GM19035 (cell line): ENCODE data around the gene CUX1.
"Not testable (repeated sequence)": the region's sequence is repeated elsewhere in the genome, so short reads cannot be mapped to it uniquely, and the experiment has no call there.

Source experiments
- ATAC-seq: cut with Tn5 transposase; IDR thresholded peaks from one replicate; pipeline ENCODE4 v1.9.1; 2021; ENCODE audit not compliant: unreplicated experiment

CUX1 gene

DNA sequence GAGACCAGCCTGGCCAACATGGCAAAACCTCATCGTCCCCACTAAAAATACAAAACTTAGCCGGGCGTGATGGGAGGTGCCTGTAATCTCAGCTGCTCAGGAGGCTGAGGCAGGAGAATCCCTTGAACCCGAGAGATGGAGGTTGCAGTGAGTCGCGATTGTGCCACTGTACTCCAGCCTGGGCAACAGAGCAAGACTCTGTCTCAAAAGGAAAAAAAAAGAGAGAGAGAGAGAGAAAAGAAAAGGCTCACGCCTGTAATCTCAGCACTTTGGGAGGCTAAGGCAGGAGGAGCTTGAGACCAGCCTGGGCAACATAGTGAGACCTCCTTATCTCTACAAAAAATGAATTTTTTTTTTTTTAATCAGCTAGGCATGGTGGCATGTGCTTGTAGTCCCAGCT is 157.6 kb downstream of the CUX1 start:
- ATAC-seq, result no peak

DNA sequence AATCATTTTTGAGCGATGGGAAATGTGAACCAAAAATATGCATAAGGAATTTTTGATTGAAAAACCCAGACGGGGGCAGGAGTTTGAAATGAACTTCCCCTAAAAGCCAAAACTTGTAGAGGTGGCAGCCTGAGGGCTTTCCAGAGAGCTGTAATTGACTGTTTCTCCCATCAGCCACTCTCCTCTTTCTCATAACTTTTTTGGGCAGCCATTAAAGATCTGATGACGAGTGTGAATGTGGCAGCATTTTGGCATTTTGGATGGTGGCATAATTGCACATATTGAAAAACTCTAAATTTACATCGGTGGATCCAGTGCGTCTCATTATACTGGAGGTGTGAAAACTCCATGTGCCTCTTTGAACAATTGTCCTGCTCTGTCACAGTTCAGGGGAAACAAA is 159.0 kb downstream of the CUX1 start:
- no peak for ATAC-seq

DNA sequence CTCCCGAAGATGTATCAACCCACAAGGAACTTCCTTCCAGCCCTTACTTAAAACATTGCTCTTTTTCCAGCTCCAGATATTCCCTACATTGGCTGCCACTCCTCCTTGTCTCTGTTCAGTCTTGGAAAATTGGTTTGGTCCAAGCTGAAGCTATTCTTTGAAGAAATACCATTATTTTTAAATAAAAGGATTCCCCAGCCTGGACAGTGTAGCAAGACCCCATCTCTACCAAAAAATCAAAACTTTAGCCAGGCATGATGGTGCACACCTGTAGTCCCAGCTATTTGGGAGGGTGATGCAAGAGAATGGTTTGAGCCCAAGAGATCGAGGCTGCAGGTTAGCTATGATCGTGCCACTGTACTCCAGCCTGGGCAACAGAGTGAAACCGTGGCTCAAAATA is 159.8 kb downstream of the CUX1 start:
- ATAC-seq, result no peak

DNA sequence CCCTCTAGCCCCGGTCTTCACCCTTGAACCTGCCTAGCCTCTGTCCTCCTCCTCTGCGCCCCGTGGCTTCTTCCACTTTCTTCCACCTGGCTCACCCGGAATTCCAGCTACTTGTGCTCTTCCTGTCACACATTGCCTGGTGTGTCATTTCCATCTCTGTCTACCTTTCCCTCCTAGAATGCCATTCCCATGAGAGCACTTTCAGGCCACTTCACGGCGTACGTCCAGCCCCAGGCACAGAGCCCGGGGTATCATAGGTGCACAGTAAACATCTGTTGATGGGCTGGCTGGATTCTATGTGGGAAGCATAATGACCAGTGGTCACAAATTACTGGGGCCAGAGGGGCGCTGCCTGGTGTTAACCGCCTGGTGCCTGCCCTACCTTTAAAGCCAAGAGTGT is 161.3 kb downstream of the CUX1 start:
- no peak for ATAC-seq

DNA sequence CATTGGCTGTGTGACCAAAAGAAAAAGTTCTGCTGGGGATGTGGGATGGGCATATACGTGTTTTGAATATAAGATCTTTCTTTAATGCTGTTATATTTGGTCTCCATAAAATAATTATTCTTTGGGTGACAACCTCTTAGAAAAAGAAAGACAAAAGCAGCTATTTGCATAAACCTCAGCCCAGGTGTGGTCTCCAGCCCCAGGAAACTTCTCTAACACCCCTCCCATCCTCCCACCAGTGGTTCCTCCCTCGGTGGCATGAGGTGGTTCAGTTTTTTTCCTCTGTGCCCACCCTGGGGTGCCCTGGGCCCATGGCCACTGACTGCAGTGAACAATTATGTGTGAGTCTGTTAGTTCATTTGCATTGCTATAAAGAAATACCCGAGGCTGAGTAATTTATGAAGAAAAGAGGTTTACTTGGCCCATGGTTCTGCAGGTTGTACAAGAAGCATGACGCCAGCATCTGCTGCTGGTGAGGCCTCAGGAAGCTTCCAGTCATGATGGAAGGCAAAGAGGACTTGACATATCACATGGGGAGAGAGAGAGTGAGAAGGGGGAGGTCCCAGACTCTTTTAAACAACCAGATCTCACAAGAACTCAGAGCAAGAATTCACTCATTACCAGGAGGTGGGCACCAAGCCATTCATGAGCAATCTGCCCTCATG is 165.9 kb downstream of the CUX1 start:
- ATAC-seq, result no peak

DNA sequence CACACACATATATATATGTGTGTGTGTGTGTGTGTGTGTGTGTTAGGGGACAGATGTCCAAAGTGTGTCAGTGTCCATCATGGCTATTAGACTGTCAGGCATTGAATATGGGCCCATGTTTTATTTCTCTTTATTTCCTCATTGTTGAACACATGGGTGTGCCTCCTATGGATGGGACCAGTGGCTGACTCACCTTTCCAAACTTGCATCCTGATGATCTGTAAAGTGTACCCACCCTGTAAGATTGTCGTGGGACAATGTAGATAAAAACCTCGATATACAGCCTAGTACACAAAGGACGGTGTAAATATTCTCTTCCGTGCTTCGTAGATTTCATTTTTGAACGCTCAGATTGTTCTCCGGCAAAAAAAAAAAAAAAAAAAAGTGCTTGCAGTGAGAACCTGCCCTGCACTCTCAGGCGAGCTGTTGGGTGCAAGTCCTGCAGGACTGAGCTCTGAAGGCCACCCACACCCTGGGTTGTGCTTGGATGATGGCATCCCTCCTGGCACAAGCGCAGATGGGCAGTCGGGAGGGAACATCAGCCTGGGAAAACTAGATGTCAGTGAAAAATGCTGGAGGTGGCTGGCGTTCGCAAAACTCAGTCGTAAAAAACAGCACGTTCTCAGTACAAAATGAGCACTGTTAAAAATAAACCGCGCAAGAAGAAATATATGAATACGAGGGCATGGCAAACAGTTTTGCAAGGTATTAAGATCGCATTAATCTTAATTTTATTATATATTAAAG is 166.9 kb downstream of the CUX1 start:
- no peak for ATAC-seq

DNA sequence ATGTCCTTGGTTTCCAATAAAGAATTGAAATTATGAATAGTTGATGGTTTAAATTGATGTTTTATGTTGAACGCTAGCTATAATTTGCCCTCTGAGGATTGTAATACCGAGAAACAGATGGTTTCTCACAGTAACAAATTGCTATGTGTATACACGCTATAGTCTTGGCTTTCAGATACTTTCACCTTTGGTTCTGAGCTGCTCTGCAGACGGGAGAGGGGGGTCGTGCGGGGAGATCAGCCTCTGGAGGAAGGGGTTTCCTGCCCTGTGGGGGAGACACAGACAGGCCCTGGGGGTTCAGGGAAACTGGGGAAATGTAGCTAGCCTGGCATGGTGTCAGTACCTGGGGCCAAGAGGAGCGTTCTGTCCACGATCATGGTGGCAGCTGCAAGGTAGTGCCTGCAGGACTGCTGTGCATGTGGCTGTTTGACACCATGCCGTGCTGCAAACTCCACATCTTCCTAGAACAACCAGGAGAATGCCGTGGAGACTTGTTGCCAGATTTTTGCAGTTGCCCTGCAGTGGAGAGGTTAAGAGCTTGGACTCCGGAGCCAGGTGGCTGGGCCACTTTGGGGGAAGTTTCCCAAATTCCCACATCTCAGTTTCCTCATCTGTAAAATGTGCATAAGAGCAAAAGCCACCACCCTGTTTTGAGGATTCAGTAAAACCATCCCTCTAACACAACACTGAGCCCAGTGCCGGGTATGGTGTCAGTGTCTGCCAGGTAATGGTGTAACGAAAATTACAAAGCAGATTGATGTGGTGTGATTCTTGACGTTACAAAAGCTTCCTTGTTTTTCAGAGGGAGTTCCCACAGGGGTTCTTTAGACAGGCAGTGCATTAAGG is 167.9 kb downstream of the CUX1 start:
- ATAC-seq, result no peak

DNA sequence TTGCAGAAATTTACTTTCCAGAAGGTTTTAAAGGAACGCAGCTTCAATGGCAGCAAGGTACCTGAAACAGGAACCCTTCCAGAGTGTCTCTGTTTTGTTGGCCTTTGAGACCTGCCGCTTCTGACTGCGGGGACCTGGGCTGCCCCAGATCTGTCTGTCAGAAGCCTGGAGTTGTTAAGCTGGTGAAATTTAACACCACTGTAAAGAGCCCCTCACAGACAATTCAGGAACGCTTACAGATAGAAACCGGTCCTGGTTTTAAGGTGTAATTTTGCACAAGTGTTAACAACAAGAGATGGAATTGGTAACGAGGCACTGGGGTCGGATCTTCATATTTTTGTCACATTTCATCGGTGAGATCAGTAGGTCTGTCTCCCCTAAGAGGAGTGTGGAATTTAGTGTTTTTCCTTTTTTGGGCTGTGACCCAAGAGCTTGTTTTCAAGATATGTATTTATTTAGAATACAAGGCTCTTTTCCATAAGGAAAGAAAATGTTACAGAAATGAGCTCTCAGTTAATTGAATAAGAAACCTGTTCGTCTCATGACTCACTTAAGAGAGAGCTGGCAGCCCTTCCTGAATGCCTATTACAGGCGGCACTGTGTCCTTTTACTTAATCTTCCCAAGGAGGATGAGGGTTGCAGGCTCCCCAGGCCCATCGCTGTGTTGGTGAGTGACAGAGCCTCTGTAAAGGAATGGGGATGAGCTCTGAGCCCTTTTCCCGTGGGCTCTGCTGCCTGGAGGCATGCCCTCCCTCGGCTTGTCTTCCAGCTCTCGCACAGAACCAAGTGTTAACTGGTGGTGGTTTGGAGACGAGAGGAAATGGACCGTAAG is 168.7 kb downstream of the CUX1 start:
- ATAC-seq, result no peak

DNA sequence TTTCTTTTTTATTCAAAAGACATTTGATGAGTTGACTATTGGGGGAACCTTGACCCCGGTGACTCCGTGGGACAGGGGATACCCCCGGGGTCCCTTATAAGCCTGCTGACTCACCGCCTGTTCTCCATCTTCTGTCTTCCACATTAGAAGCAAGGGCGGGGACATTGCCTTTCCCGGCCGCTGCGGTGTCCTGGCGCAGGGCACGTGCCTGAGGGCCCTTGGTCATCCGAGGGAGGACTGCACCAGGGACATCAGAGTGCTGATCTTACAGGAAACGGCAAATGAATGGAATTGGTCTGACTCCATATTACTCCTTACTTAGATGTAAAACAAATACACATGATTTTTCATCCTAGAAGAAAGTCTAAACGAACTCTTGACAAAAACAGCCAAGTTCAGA is 170.1 kb downstream of the CUX1 start:
- no peak for ATAC-seq

DNA sequence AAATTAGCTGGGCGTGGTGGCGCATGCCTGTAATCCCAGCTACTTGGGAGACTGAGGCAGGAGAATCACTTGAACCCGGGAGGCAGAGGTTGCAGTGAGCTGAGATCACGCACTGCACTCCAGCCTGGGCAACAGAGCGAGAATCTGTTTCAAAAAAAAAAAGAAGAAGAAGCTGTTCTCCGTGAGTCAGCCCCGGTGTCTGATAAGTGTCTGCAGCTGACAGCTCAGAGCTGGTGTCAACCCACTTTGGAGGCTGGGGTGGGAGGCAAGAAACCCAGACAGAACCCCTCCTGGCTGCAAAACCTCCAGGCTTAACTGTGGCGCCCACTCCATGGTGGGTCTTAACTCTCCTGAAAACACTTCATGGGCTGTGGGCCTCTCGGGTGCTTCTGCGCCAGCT is 170.6 kb downstream of the CUX1 start:
- not testable (repeated sequence) for ATAC-seq

DNA sequence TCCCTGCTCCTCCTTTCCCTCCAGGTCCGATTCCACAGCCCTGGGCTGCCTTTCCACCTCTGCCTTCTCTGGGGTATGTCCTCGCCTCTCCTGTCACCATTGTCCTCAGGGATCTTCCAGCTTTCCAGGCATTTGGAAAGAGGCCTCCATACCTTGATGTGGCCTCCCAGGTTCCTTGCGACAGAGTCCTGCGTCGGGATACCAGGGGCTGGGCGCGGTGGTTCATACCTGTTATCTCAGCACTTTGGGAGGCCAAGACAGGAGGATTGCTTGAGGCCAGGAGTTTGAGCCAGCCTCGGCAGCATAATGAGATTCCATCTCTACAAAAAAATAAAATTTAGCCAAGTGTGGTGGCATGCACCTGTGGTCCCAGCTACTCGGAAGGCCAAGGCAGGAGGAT is 171.1 kb downstream of the CUX1 start:
- no peak for ATAC-seq

DNA sequence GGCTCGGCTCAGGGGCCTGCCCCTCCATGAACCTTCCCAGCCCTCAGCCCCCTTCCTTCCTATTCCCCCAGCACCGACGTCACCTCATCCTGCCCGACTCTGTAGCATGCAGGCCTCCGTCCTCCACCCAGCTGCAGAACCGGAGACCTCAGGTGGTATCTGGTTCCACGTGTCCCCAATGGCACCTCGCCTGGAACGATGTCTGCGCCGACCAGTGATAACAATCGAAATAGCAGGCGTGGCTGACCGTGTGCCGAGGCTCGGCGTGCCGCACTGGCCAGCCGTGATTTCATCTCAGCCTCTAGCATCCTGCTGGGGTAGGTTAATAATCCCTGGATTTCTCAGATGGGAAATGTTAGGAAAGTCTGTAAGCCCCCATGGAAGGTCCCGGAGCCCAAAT is 171.7 kb downstream of the CUX1 start:
- ATAC-seq, result no peak

DNA sequence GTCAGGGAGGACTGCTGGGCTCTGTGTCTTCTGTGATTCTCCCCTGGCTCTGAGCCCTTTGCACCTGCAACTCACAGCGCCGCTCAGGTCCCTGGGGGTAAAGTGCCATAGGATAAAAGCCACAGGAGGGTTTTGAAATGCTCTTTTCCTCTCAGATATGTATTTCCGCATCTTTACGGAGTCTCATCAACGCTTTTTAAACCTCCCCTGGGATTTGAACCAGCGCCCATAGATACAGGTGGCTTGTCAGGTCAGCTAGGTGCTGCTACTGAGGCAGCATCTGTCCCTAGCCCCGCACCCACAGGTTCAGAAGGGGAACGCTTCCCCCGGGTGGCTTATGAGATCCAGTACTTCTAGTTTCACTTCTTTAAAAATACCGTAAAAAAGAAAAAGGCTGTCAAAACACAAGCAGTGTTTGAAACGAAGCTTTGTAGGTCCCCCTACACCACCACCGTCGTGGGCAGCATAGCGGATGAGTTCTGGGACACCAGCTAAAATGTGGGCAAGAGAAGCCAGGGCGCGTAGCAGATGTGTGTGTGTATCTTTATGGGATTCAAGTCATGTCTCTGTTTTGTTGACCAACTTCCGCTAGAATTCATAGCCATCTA is 173.5 kb downstream of the CUX1 start:
- ATAC-seq, result peak; percentile 90

DNA sequence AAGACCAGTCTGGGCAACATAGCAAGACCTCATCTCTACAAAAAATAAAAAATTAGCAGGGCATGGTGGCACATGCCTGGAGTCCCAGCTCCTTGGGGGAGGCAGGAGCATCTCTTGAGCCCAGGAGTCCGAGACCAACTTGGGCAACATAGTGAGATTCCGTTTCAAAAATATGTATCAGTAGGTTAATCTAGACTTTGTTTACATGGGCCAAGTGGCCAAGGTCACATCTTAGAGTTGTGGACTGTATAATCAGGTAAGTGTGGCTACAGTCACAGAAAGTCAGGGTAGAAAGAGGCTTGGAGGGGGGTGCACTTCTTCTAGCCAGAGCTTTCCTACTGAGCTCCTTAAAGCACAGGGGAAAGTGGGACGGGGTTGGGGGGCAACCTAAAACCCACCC is 174.4 kb downstream of the CUX1 start:
- ATAC-seq, result no peak

DNA sequence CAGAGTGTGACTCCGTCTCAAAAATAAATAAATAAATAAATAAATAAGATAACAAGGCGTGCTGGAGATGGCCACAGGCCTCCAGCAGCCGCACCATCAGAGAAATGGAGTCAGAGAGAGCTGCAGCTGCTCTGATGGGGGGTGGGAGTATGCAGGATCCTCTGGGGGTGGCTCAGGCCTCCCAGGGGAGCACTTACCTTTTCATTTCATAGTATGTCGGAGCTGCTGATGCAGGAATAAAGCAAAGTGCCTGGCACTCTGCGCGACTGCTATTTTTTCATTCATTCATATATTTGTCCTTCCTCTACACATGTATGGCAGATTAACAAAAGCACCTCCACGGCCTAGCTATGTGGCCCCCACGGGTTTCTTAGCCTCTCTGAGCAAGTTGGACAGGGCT is 175.9 kb downstream of the CUX1 start:
- ATAC-seq, result no peak

DNA sequence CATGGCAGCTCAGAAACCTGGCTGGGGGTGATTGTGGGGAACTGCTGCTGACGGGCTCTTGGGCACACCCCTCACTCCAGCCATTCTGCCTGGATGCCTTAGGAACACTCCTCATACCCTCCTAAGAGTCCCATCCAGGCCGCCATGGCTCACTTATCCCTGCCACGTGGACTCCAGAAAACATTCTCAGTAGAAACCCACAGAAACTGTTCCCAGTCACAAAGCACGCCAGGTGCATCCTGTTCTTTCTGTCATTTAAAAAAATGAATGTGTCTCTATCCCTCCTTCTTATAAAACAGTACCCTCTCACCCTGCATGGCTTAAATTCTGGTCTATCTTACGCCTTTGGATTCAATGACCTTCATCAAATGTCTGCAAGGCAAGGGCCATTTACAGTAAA is 177.7 kb downstream of the CUX1 start:
- ATAC-seq, result no peak

DNA sequence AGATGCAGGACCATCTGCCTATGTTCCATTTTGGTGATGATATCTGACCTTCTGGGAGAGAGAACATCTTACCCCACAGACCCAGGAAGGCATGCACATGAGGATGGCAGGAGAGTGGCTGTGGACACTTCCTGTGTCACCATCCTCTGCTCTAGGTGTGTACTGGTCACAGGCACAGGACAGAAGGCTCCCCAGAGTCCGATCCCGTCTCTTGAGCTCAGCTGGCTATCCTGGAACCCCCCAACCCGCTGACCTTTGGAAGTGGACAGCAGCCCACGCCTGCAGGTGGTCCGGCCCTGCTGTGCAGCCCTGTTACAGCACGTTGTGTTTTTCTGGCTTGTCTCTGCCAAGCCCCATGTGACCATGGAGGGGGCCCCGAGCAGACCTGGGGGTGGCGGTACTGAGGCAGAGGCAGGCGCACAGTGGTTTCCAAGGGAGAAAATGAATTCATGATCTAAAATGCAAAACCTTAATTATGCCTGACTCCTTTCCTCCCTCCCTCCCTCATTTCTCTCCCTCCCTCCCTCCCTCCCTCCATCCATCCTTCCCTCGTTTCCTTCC is 178.8 kb downstream of the CUX1 start:
- ATAC-seq, result no peak

DNA sequence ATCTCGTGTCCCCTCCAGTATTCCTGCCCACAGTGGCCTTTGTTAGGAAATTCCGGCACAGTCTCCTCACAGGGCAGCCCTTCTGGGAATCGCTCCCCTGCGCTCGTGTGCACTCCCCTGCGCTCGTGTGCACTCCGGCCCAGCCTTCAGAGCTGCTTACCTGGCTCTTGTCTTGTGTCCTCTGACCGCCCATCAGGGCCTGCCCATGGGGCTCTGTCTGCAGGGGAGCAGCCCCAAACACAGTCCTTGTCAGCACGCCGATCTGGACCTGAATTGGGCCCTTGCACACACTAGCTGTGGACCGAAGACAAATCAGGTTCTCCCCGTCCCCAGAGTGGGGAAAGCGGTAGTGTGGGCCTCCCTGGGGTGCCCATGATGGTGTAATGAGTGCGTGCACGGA is 179.4 kb downstream of the CUX1 start:
- no peak for ATAC-seq

DNA sequence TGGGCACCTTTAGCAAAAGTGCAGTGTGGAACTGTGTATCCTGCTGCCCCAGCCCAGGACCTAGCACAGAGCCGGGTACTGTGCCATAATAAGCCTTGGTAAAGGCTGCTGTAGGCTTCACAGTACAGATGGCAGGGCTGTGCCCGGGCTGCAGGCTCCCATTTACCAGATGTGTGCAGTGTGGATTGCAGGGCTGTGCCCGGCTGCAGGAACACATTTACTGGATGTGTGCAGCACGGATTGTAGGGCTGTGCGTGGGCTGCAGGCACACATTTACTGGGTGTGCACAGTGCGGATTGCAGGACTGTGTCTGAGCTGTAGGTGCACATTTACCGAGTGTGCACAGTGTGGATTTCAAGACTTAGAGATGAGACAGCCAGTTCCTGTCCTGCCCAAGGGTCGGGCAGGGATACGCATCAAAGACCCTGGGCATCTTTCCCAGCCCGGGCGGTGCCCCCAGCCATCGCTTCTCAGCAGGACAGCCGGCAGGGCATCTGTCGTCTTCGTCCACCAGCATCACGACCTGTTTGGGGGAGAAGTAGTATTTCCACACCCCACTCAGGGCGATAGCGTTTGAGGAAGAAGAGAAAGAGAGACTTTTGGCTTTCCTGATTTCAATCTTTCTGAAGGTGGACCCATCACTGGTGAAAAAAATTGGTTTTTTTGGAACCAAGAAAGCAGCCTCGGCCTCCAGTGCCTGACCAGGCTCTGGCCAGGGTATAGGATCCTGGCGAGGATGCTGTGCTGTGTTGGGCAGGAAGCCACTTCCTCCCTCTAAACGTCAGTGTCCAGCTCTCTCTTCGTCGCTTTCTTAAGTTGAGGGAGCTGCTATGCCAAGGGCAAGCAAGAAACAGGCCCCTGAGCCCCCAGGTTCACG is 180.8 kb downstream of the CUX1 start:
- ATAC-seq, result no peak

DNA sequence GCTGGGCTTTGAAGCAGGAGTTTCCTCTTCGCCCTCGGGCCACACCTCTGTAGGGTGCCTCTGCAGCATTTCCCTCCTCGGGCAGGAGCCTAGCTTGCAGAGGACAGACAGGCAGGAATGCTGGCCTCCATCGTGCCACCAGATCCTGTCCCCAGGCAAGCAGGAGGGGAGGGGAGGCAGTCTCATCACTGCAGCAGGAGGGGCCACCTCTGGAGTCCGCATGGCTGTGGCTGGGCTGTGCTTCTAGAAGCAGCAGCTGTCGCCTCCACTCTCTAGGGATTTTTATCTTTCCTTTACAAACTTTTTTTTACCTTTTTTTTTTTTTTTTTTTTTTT is 181.4 kb downstream of the CUX1 start:
- ATAC-seq, result no peak
